Astrocyte (in vitro differentiated cells and primary cell): Measurements from ENCODE around the gene HSF5. TPM values are rescaled to one million over a fixed set of nuclear protein-coding genes. Genes with fewer than 3 reads are reported as not detected.
A peak's percentile ranks its signal among the peaks of the same experiment; 100 is the strongest.

ENCODE experiments used
- DNase-seq: peaks from one replicate; pipeline ENCODE4 v3.0.0-alpha.2; 2010; ENCODE audit warnings: low read depth
- FAIRE-seq: peaks from 2 replicates; lab custom pipeline; 2011; peaks lifted over from hg19 to GRCh38; lab: Jason Lieb, UNC
- H2AFZ ChIP-seq: 2 replicates; pipeline ENCODE4 v1.6.0; 2012; ENCODE audit warnings: low read depth, low read length, inconsistent platforms
- H3K27ac ChIP-seq: 2 replicates; pipeline ENCODE4 v1.5.1; 2011; ENCODE audit warnings: low read depth, low read length, inconsistent platforms
- H3K27me3 ChIP-seq: 2 replicates; pipeline ENCODE4 v1.6.0; 2011; ENCODE audit warnings: low read length, inconsistent platforms; ENCODE audit not compliant: insufficient read depth
- H3K36me3 ChIP-seq: 2 replicates; pipeline ENCODE4 v1.5.1; 2011; ENCODE audit warnings: low read length, inconsistent platforms; ENCODE audit not compliant: insufficient read depth
- H3K4me1 ChIP-seq: 2 replicates; pipeline ENCODE4 v1.5.1; 2011; ENCODE audit warnings: low read length, inconsistent platforms; ENCODE audit not compliant: insufficient read depth
- H3K4me2 ChIP-seq: 2 replicates; pipeline ENCODE4 v1.6.0; 2012; ENCODE audit warnings: low read length, inconsistent platforms
- H3K4me3 ChIP-seq: 2 replicates; pipeline ENCODE4 v1.5.1; 2011; ENCODE audit warnings: low read depth, mild to moderate bottlenecking, low read length, inconsistent platforms; ENCODE audit not compliant: insufficient read depth
- H3K79me2 ChIP-seq: 2 replicates; pipeline ENCODE4 v1.6.0; 2012; ENCODE audit warnings: mild to moderate bottlenecking, low read length, inconsistent platforms; ENCODE audit not compliant: insufficient read depth
- H3K9ac ChIP-seq: 2 replicates; pipeline ENCODE4 v1.6.0; 2012; ENCODE audit warnings: mild to moderate bottlenecking, low read length, inconsistent platforms
- H3K9me3 ChIP-seq: 2 replicates; pipeline ENCODE4 v1.5.1; 2012; ENCODE audit warnings: low read depth, mild to moderate bottlenecking, low read length, inconsistent platforms; ENCODE audit not compliant: insufficient read depth
- H4K20me1 ChIP-seq: 2 replicates; pipeline ENCODE4 v1.6.0; 2012; ENCODE audit warnings: low read length, inconsistent platforms; ENCODE audit not compliant: insufficient read depth
- H3K27ac Mint-ChIP-seq: one replicate; pipeline ENCODE4 v1.8.0; 2021; ENCODE audit warnings: mild to moderate bottlenecking, mixed read lengths; ENCODE audit not compliant: unreplicated experiment
- H3K27me3 Mint-ChIP-seq: one replicate; pipeline ENCODE4 v1.8.0; 2021; ENCODE audit warnings: low read depth, mixed read lengths; ENCODE audit not compliant: unreplicated experiment
- H3K36me3 Mint-ChIP-seq: one replicate; pipeline ENCODE4 v1.8.0; 2021; ENCODE audit warnings: low read depth, mixed read lengths; ENCODE audit not compliant: unreplicated experiment
- H3K4me1 Mint-ChIP-seq: one replicate; pipeline ENCODE4 v1.8.0; 2021; ENCODE audit warnings: low read depth, mixed read lengths; ENCODE audit not compliant: unreplicated experiment
- H3K4me3 Mint-ChIP-seq: one replicate; pipeline ENCODE4 v1.8.0; 2021; ENCODE audit warnings: mild to moderate bottlenecking, moderate library complexity, mixed read lengths; ENCODE audit not compliant: unreplicated experiment
- H3K9me3 Mint-ChIP-seq: one replicate; pipeline ENCODE4 v1.8.0; 2021; ENCODE audit warnings: mild to moderate bottlenecking, mixed read lengths; ENCODE audit not compliant: unreplicated experiment
- EZH2 ChIP-seq: IDR thresholded peaks from 2 replicates; pipeline ENCODE4 v1.6.1; 2012; ENCODE audit warnings: mild to moderate bottlenecking, low read length, inconsistent platforms; ENCODE audit not compliant: insufficient read depth
- total RNA-seq: library from RNA; stranded (reverse); gene quantifications from 2 replicates; pipeline ENCODE4 v1.2.1, GENCODE V29; 2021
- TF ChIP-seq, protein P1 (sequence below): IDR thresholded peaks from 2 replicates; pipeline ENCODE4 v1.5.1; 2011; ENCODE audit warnings: low read depth, mild to moderate bottlenecking, inconsistent platforms, low read length, moderate library complexity; ENCODE audit not compliant: insufficient read depth

HSF5 gene
- total RNA-seq, 1 donor from 2014 or later, result not detected

DNA sequence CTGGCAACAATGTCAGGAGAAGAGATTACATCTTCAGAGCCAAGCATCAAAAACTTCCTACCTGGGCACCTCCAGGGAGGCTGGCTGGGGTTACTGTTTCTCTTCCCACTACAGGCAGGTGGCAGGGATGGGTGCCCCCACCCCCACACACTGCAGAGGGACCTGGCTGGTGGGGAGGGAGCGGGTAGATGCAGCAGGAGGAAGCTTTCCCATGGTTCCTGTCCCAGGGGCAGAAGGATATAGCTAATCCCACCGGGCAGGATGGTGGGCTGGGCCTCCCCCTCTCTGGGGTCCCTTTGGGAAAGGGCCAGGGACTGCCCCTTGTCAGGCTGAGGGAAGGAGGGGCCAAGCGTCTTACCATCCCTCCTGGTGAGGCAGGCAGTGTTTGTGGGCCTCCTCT is 42.9 kb upstream of the HSF5 start:
- Mint-ChIP-seq H3K36me3 (no peaks in the 10 kb centered on the region), H3K27ac (no peak overlapping the region), H3K9me3 (no peaks in the 10 kb centered on the region), H3K4me1 (peaks cover 39% of the 10 kb centered on the region), H3K4me3 (peak overlapping the region; percentile 60), H3K27me3 (peaks cover 38% of the 10 kb centered on the region)
- H2AFZ ChIP-seq, result peak overlapping the region; percentile 71
- FAIRE-seq (no peak), DNase-seq (no peak)
- no peak overlapping the region for H3K27ac ChIP-seq
- H3K36me3 ChIP-seq, result no peaks in the 10 kb centered on the region
- peak overlapping the region; percentile 87 for H3K4me2 ChIP-seq
- TF ChIP-seq EZH2, result no peak
- TF ChIP-seq, protein P1, sequence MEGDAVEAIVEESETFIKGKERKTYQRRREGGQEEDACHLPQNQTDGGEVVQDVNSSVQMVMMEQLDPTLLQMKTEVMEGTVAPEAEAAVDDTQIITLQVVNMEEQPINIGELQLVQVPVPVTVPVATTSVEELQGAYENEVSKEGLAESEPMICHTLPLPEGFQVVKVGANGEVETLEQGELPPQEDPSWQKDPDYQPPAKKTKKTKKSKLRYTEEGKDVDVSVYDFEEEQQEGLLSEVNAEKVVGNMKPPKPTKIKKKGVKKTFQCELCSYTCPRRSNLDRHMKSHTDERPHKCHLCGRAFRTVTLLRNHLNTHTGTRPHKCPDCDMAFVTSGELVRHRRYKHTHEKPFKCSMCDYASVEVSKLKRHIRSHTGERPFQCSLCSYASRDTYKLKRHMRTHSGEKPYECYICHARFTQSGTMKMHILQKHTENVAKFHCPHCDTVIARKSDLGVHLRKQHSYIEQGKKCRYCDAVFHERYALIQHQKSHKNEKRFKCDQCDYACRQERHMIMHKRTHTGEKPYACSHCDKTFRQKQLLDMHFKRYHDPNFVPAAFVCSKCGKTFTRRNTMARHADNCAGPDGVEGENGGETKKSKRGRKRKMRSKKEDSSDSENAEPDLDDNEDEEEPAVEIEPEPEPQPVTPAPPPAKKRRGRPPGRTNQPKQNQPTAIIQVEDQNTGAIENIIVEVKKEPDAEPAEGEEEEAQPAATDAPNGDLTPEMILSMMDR, result no peak
- H3K4me1 ChIP-seq, result peaks cover 39% of the 10 kb centered on the region
- H3K27me3 ChIP-seq, result peaks cover 12% of the 10 kb centered on the region
- peak overlapping the region; percentile 52 for H3K4me3 ChIP-seq
- no peaks in the 10 kb centered on the region for H3K9me3 ChIP-seq
- no peaks in the 10 kb centered on the region for H3K79me2 ChIP-seq
- no peaks in the 10 kb centered on the region for H4K20me1 ChIP-seq
- H3K9ac ChIP-seq, result peak overlapping the region; percentile 28

DNA sequence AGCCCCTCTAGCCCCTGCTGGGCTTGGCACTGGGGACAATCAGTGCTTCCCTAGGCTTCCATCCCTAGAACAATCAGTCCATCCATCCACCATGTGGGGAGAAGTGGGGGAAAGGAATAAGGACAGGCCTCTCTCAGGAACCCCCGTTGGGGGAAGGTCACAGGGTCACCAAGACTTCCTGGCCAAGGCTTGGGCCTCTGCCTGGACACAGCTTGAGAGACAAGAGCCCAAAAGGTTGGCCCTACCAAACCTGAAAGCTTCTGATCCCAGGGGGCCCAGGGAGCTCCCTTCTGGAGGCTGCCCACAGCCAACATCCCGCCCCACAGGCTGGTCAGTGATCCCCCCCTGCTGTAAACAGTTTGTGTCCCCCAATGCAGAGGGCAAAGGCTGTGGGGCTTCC is 42.4 kb upstream of the HSF5 start:
- H3K4me1 Mint-ChIP-seq, result peaks cover 38% of the 10 kb centered on the region

DNA sequence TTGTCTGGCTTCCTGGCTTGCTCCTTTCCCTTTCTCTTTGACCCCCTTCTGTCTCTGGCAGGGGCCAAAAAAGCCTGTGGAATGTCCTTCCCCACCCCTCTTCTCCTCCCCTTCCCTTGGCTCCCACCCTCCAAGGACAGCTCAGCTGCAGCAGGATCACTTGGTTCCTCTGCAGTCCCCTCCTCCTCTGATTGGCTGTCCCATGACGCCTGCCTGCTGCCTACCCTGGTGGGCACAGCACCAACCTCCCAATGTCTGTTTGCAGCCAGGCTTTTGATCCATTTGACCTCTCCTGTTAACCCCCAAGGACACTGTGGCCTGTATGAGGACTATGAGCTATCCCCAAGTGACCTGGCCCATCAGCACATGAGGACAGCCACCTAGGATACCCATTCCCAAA is 41.1 kb upstream of the HSF5 start:
- H3K27me3 Mint-ChIP-seq, result peaks cover 38% of the 10 kb centered on the region
- Histone ChIP-seq H3K36me3 (no peaks in the 10 kb centered on the region), H3K27me3 (peaks cover 12% of the 10 kb centered on the region), H3K4me1 (peaks cover 41% of the 10 kb centered on the region), H3K79me2 (no peaks in the 10 kb centered on the region), H2AFZ (no peak overlapping the region), H3K9ac (no peak overlapping the region), H3K4me2 (no peak overlapping the region), H3K27ac (no peak overlapping the region), H4K20me1 (no peaks in the 10 kb centered on the region), H3K9me3 (no peaks in the 10 kb centered on the region), H3K4me3 (no peak overlapping the region)
- H3K4me1 Mint-ChIP-seq, result peaks cover 35% of the 10 kb centered on the region
- FAIRE-seq (no peak), DNase-seq (no peak)
- TF ChIP-seq, protein P1, result no peak
- no peak for TF ChIP-seq EZH2
- H3K27ac Mint-ChIP-seq, result peak overlapping the region; percentile 53
- H3K9me3 Mint-ChIP-seq, result peaks cover 2% of the 10 kb centered on the region
- no peaks in the 10 kb centered on the region for H3K36me3 Mint-ChIP-seq
- peak overlapping the region; percentile 40 for H3K4me3 Mint-ChIP-seq

More for the DNA sequence above, 42.4 kb upstream of the HSF5 start:
- FAIRE-seq, result no peak
- TF ChIP-seq, protein P1, result no peak
- H3K27ac Mint-ChIP-seq, result no peak overlapping the region
- no peak overlapping the region for H2AFZ ChIP-seq
- no peak overlapping the region for H3K4me3 ChIP-seq
- H3K9me3 ChIP-seq, result no peaks in the 10 kb centered on the region
- no peaks in the 10 kb centered on the region for H3K79me2 ChIP-seq
- no peaks in the 10 kb centered on the region for H3K36me3 Mint-ChIP-seq
- H3K36me3 ChIP-seq, result no peaks in the 10 kb centered on the region
- H3K4me3 Mint-ChIP-seq, result peak overlapping the region; percentile 60
- peaks cover 38% of the 10 kb centered on the region for H3K27me3 Mint-ChIP-seq
- DNase-seq, result no peak
- no peak overlapping the region for H3K9ac ChIP-seq
- peaks cover 39% of the 10 kb centered on the region for H3K4me1 ChIP-seq
- H3K27ac ChIP-seq, result no peak overlapping the region
- H3K27me3 ChIP-seq, result peaks cover 12% of the 10 kb centered on the region
- no peaks in the 10 kb centered on the region for H3K9me3 Mint-ChIP-seq
- no peaks in the 10 kb centered on the region for H4K20me1 ChIP-seq
- H3K4me2 ChIP-seq, result no peak overlapping the region
